ENCODE results near the gene CEBPE.

Gene CEBPE

GRCh38 chr14:23151342-23151741 lies 32.3 kb upstream of the CEBPE start:
- no peak for DNase-seq (ENCODE audit: low spot score)
- peaks cover 24% of the 10 kb centered on the region for H3K4me1 Mint-ChIP-seq (ENCODE audit: low read depth)
- no peak overlapping the region for H3K27ac Mint-ChIP-seq
- no peaks in the 10 kb centered on the region for H3K9me3 Mint-ChIP-seq
- H3K36me3 Mint-ChIP-seq (ENCODE audit: low read depth) = no peaks in the 10 kb centered on the region
- no peaks in the 10 kb centered on the region for H3K27me3 Mint-ChIP-seq (ENCODE audit: low read depth)
- H3K4me3 Mint-ChIP-seq = no peak overlapping the region

GRCh38 chr14:23149745-23150144 lies 30.7 kb upstream of the CEBPE start:
- Mint-ChIP-seq H3K4me1 (ENCODE audit: low read depth) (peaks cover 23% of the 10 kb centered on the region), H3K27me3 (ENCODE audit: low read depth) (no peaks in the 10 kb centered on the region), H3K27ac (no peak overlapping the region), H3K36me3 (ENCODE audit: low read depth) (no peaks in the 10 kb centered on the region), H3K4me3 (no peak overlapping the region), H3K9me3 (no peaks in the 10 kb centered on the region)
- no peak for DNase-seq (ENCODE audit: low spot score)

DNA sequence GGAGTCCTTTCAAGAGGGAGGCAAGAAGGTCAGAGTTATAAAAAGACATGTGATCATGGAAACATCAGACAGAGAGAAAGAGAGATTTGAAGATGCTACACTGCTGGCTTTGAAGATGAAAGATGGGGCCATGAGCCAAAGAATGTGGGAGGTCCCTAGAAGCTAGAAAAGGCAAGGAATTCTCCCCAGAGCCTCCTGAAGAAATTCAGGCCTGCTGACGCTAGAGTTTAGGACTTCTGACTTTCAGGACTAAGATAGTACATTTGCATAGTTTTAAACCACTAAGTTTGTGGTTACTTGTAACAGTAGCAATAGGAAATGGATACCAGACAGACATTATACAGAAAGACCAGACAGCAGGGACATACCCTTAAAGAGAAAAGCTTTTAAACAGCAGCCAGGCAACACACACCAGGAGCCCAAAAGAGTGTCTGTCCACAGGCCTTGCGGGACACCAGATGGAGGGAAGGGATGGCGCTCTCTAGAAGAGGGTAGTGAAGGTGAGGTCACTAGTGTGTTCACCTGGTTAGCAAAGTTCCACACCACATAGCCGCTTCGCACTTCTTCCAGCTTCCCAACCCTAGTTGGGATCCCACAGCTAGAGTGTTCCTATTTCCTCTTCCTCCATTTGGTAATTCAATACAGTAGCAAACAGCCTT lies 29.7 kb upstream of the CEBPE start:
- DNase-seq (ENCODE audit: low spot score) = no peak
- no peaks in the 10 kb centered on the region for H3K9me3 Mint-ChIP-seq
- no peak overlapping the region for H3K4me3 Mint-ChIP-seq
- H3K27ac Mint-ChIP-seq = no peak overlapping the region
- no peaks in the 10 kb centered on the region for H3K36me3 Mint-ChIP-seq (ENCODE audit: low read depth)
- H3K27me3 Mint-ChIP-seq (ENCODE audit: low read depth) = no peaks in the 10 kb centered on the region
- H3K4me1 Mint-ChIP-seq (ENCODE audit: low read depth) = peaks cover 19% of the 10 kb centered on the region

GRCh38 chr14:23147676-23148075 lies 28.6 kb upstream of the CEBPE start:
- no peak overlapping the region for H3K27ac Mint-ChIP-seq
- H3K36me3 Mint-ChIP-seq (ENCODE audit: low read depth) = no peaks in the 10 kb centered on the region
- no peak for DNase-seq (ENCODE audit: low spot score)
- no peaks in the 10 kb centered on the region for H3K27me3 Mint-ChIP-seq (ENCODE audit: low read depth)
- peaks cover 18% of the 10 kb centered on the region for H3K4me1 Mint-ChIP-seq (ENCODE audit: low read depth)
- no peaks in the 10 kb centered on the region for H3K9me3 Mint-ChIP-seq
- H3K4me3 Mint-ChIP-seq = no peak overlapping the region

DNA sequence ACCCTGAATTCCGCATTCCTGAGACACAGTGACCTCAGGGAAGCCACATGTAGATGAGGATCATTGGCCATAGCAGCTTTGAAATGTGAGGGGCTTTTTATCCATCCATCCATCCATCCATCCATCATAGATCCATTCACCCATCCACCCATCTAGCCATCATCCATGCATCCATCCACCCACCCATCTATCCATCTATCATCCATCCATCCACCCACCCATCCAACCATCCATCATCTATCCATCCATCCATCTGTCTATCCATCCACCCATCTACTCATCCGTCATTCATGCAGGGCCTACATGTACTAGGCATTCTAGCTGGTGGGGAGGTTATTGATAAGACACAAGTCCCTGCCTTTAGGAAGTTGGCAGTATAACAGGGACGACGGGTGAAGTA lies 27.9 kb upstream of the CEBPE start:
- H3K27ac Mint-ChIP-seq = no peak overlapping the region
- no peaks in the 10 kb centered on the region for H3K36me3 Mint-ChIP-seq (ENCODE audit: low read depth)
- H3K4me1 Mint-ChIP-seq (ENCODE audit: low read depth) = peaks cover 18% of the 10 kb centered on the region

DNA sequence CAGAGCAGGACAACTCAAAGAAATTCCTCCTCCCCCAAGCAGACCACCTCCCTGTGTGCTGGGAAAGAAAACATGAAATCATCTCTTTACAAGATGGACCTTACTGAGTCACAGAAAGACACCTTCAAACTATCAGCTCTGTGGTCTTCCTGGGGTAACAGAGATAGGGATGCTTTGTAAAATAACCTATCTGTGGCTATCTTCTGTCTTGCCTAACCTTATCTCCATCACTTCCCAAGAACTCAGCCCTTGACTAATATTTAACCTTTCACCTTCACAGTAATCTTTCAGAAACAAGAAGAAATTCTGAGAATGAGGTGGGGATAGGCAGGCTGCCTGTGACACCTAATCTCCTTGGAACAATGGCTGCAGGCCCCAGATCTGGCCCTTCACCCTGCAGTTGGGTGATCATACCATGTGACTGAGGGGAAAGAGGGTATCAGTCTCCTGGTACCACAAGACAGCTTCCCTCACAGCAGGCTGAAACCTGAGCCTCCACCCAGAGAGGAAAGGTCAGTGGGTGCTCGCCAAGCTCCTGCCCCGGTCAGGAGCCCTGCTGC lies 27.4 kb upstream of the CEBPE start:
- H3K36me3 Mint-ChIP-seq (ENCODE audit: low read depth) = no peaks in the 10 kb centered on the region
- peaks cover 18% of the 10 kb centered on the region for H3K4me1 Mint-ChIP-seq (ENCODE audit: low read depth)
- no peak overlapping the region for H3K4me3 Mint-ChIP-seq
- H3K27me3 Mint-ChIP-seq (ENCODE audit: low read depth) = no peaks in the 10 kb centered on the region
- H3K27ac Mint-ChIP-seq = no peak overlapping the region
- no peaks in the 10 kb centered on the region for H3K9me3 Mint-ChIP-seq
- DNase-seq (ENCODE audit: low spot score) = peak; percentile 17

More for the DNA sequence above, 27.9 kb upstream of the CEBPE start:
- no peak for DNase-seq (ENCODE audit: low spot score)
- Mint-ChIP-seq H3K9me3 (no peaks in the 10 kb centered on the region), H3K4me3 (no peak overlapping the region), H3K27me3 (ENCODE audit: low read depth) (no peaks in the 10 kb centered on the region)

GRCh38 chr14:23145794-23146350 lies 26.8 kb upstream of the CEBPE start:
- no peak overlapping the region for H3K4me3 Mint-ChIP-seq
- DNase-seq (ENCODE audit: low spot score) = no peak
- no peak overlapping the region for H3K27ac Mint-ChIP-seq
- H3K9me3 Mint-ChIP-seq = no peaks in the 10 kb centered on the region
- H3K27me3 Mint-ChIP-seq (ENCODE audit: low read depth) = no peaks in the 10 kb centered on the region
- no peaks in the 10 kb centered on the region for H3K36me3 Mint-ChIP-seq (ENCODE audit: low read depth)
- peaks cover 18% of the 10 kb centered on the region for H3K4me1 Mint-ChIP-seq (ENCODE audit: low read depth)

GRCh38 chr14:23143911-23144310 lies 24.9 kb upstream of the CEBPE start:
- H3K36me3 Mint-ChIP-seq (ENCODE audit: low read depth) = no peaks in the 10 kb centered on the region
- H3K4me1 Mint-ChIP-seq (ENCODE audit: low read depth) = peaks cover 15% of the 10 kb centered on the region
- H3K9me3 Mint-ChIP-seq = no peaks in the 10 kb centered on the region
- H3K27ac Mint-ChIP-seq = no peak overlapping the region
- H3K27me3 Mint-ChIP-seq (ENCODE audit: low read depth) = no peaks in the 10 kb centered on the region
- no peak for DNase-seq (ENCODE audit: low spot score)
- no peak overlapping the region for H3K4me3 Mint-ChIP-seq

DNA sequence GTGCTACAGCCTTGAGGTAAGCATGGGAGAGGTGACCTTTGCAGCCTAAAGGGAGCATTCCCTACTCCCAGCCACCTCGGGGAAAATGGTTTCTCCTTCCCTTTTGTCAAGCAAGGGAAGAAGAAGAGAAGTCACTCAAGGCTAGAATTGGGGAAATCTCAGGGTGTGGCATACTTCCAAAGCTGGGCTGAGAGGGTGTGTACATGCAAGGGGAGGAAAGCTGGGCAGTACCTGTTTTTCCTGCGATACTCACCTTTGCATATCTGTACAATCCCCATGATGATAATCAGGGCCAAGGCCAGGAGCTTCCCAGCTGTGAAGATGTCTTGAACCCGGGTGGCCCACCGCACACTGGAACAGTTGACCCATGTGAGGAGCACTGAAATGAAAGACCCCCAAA lies 23.8 kb upstream of the CEBPE start:
- DNase-seq (ENCODE audit: low spot score) = no peak
- Mint-ChIP-seq H3K36me3 (ENCODE audit: low read depth) (no peaks in the 10 kb centered on the region), H3K4me1 (ENCODE audit: low read depth) (peaks cover 10% of the 10 kb centered on the region), H3K9me3 (no peaks in the 10 kb centered on the region), H3K4me3 (no peak overlapping the region), H3K27ac (no peak overlapping the region), H3K27me3 (ENCODE audit: low read depth) (no peaks in the 10 kb centered on the region)

DNA sequence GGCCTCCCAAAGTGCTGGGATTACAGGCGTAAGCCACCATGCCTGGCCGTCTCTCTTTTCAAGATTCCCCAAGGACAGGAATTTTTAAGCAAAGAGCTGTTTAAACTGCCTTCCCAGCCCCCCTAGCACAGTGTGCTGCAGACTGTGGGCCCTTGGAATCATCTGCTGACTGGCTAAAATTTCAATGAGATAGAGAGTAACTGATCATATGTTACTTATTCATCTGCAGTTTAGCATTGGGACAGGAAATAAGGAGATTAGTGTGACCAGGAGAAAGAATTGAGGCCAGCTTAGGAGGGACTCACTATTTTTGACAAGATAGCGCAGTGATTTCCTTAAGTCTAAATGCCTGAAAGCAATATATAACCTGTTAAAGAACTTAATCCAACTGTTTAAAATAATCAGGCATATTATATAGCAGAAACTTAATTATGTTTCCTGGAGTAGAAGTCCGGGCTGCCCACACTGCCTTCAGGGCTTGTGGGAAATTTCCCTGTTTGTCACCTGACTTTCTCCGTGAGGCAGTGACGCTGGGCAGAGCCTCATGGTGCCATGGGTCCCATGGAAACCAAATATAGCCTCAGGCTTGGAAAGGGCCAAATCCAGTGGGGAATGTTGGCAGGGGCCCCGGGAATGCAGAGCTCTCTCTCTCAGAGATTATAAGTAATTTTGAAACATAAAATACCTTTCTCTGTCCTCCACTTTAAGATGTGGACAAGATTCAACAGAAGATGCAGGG lies 22.8 kb upstream of the CEBPE start:
- no peaks in the 10 kb centered on the region for H3K27me3 Mint-ChIP-seq (ENCODE audit: low read depth)
- DNase-seq (ENCODE audit: low spot score) = no peak
- no peaks in the 10 kb centered on the region for H3K36me3 Mint-ChIP-seq (ENCODE audit: low read depth)
- no peak overlapping the region for H3K4me3 Mint-ChIP-seq
- no peaks in the 10 kb centered on the region for H3K9me3 Mint-ChIP-seq
- H3K4me1 Mint-ChIP-seq (ENCODE audit: low read depth) = peaks cover 7% of the 10 kb centered on the region
- no peak overlapping the region for H3K27ac Mint-ChIP-seq

DNA sequence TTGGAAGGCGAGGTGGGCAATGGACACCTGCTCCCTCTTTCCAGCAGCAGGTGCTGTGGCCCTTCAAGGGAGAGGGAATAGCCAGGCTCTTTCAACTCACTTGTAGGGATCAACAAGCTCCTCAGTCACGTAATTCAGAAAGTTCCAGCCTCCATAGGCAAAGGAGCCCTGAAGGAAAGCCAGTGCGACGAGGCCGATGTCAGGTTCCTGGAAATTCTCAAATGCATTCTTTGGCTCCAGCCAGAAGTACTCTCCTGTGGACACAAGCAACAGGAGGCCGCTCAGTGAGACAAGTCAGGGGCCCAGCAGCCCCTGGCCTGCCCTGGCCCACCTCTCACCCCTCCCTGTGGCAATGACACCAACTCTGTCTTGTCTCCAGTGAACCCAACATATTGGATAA lies 21.3 kb upstream of the CEBPE start:
- H3K9me3 Mint-ChIP-seq = no peaks in the 10 kb centered on the region
- H3K36me3 Mint-ChIP-seq (ENCODE audit: low read depth) = no peaks in the 10 kb centered on the region
- no peak for DNase-seq (ENCODE audit: low spot score)
- no peak overlapping the region for H3K4me3 Mint-ChIP-seq
- no peaks in the 10 kb centered on the region for H3K27me3 Mint-ChIP-seq (ENCODE audit: low read depth)
- no peaks in the 10 kb centered on the region for H3K4me1 Mint-ChIP-seq (ENCODE audit: low read depth)
- H3K27ac Mint-ChIP-seq = no peak overlapping the region

DNA sequence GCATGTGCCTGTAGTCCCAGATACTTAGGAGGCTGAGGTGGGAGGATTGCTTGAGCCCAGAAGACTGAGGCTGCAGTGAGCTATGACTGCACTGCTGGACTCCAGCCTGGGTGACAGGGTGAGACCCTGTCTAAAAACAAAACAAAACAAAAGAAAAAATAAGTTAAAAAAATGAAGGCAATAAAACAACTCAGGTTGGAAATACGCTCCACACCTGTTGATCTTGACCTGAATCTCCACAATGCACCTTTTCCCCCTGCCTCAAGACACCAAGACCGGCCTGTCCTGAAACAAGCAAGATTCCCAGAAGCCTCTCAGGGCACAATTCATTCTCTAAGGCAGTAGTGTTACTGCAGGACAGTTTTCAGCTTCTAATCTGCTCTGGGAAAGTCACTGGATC lies 20.8 kb upstream of the CEBPE start:
- Mint-ChIP-seq H3K27me3 (ENCODE audit: low read depth) (no peaks in the 10 kb centered on the region), H3K4me1 (ENCODE audit: low read depth) (no peaks in the 10 kb centered on the region), H3K27ac (no peak overlapping the region), H3K9me3 (no peaks in the 10 kb centered on the region), H3K4me3 (no peak overlapping the region), H3K36me3 (ENCODE audit: low read depth) (no peaks in the 10 kb centered on the region)
- no peak for DNase-seq (ENCODE audit: low spot score)

DNA sequence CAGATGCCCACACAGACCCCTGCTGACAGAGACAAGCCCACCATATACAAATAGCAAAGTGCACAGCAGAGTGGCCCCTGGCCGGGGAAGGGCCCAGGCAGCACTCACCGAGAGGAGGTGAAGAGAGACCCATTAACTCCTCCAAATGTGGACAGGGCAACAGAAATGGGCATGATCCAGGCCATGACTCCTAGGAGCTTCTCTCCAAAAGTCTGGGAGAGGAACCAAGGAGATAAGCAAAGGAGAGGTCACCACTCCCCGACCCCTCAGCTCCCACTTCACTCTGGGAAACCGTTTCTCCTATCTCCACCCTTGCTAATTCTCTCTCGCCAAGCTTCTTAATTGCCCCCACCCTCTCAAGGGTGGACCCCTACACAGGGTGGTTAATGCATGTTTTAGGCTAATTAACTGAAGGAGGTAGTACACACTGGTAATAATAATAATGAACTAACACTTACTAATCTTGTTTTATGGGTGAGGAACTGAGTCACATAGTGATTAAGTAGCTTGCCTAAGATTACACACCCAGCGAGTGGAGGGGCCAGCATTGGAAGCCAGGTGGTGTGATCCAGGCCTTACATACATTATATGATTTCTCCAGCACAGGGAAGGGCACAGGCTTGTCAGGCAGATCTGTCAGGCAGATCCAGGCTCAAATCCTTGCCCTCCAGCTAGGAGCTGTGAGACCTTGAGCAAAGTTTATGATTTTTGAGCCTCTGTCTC lies 18.9 kb upstream of the CEBPE start:
- Mint-ChIP-seq H3K27ac (no peak overlapping the region), H3K36me3 (ENCODE audit: low read depth) (no peaks in the 10 kb centered on the region), H3K4me1 (ENCODE audit: low read depth) (no peaks in the 10 kb centered on the region), H3K9me3 (no peaks in the 10 kb centered on the region), H3K27me3 (ENCODE audit: low read depth) (no peaks in the 10 kb centered on the region), H3K4me3 (no peak overlapping the region)
- DNase-seq (ENCODE audit: low spot score) = no peak
